Measurements from ENCODE around the gene EIF1B. TPM values are rescaled to one million over a fixed set of nuclear protein-coding genes. Genes with fewer than 3 reads are reported as not detected.

Gene EIF1B
- total RNA-seq, 2 experiments from 2014 or later, result 112 to 120 TPM

- Histone ChIP-seq H3K4me3 (ENCODE audit: low read length) (no peak overlapping the region), H3K9me3 (ENCODE audit: control insufficient read depth in 1 of 2, insufficient read depth in 1 of 2, low read length in 2 of 2) (no peaks in the 10 kb centered on the region), H3K27me3 (ENCODE audit: control insufficient read depth in 1 of 2, insufficient read depth in 2 of 2, low read length in 2 of 2) (peaks cover 0 to 2% of the 10 kb centered on the region in 2 experiments), H3K4me1 (ENCODE audit: insufficient read depth, low read length) (no peaks in the 10 kb centered on the region), H3K27ac (ENCODE audit: low read depth in 1 of 2, low read length in 2 of 2) (no peak overlapping the region), H3K36me3 (ENCODE audit: insufficient read depth, low read length) (no peaks in the 10 kb centered on the region)
- intact Hi-C loops (cut with DNase I, micrococcal nuclease), result no loop called here
- no peak for TF ChIP-seq CTCF (IDR thresholded peaks at IDR 0.05)
- ChIA-PET CTCF (no interaction called here), POLR2A (no interaction called here)
- no peaks in the 10 kb centered on the region for H3K9me3 Mint-ChIP-seq
- no peaks in the 10 kb centered on the region for H3K4me1 Mint-ChIP-seq (ENCODE audit: low read depth)
- H3K27me3 Mint-ChIP-seq, result no peaks in the 10 kb centered on the region
- DNase-seq (no peak), ATAC-seq (ENCODE audit: poor library complexity) (no peak)
- H3K27ac Mint-ChIP-seq, result no peak overlapping the region
- H3K4me3 Mint-ChIP-seq, result no peak overlapping the region
- H3K36me3 Mint-ChIP-seq (ENCODE audit: low read depth), result no peaks in the 10 kb centered on the region
Observed at GRCh38 chr3:40336511-40337135, 27.1 kb downstream of the EIF1B start.

- Histone ChIP-seq H3K4me3 (ENCODE audit: low read length) (no peak overlapping the region), H3K27ac (ENCODE audit: low read depth in 1 of 2, low read length in 2 of 2) (no peak overlapping the region), H3K27me3 (ENCODE audit: control insufficient read depth in 1 of 2, insufficient read depth in 2 of 2, low read length in 2 of 2) (peaks cover 0 to 2% of the 10 kb centered on the region in 2 experiments), H3K9me3 (ENCODE audit: control insufficient read depth in 1 of 2, insufficient read depth in 1 of 2, low read length in 2 of 2) (no peaks in the 10 kb centered on the region), H3K4me1 (ENCODE audit: insufficient read depth, low read length) (no peaks in the 10 kb centered on the region), H3K36me3 (ENCODE audit: insufficient read depth, low read length) (no peaks in the 10 kb centered on the region)
- no peak for TF ChIP-seq CTCF (IDR thresholded peaks at IDR 0.05)
- ChIA-PET POLR2A (no interaction called here), CTCF (no interaction called here)
- no peaks in the 10 kb centered on the region for H3K36me3 Mint-ChIP-seq (ENCODE audit: low read depth)
- no peak for ATAC-seq (ENCODE audit: poor library complexity)
- no peaks in the 10 kb centered on the region for H3K27me3 Mint-ChIP-seq
- H3K27ac Mint-ChIP-seq, result no peak overlapping the region
- no peak for DNase-seq
- no peaks in the 10 kb centered on the region for H3K4me1 Mint-ChIP-seq (ENCODE audit: low read depth)
- H3K9me3 Mint-ChIP-seq, result no peaks in the 10 kb centered on the region
- intact Hi-C loops (cut with DNase I, micrococcal nuclease), result no loop called here
- no peak overlapping the region for H3K4me3 Mint-ChIP-seq
Observed at GRCh38 chr3:40337136-40338108, 27.9 kb downstream of the EIF1B start.

DNA sequence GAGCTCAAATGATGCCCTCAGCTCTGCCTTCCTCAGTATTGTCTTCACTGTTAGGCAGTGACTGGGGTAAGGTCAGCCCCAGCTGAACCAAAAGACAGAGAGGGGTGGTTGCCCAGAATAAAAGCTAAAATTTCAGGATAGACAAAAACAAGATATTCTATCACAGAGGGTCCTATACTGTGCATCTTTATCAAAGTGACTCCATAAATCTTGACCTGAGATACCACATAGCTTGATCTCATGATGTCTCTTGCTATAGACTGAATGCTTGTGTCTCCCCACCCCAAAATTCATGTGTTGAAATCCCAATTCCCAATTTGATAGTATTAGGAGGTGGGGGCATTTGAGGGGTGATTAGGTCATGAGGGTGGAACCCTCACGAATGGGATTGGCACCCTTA, 30.4 kb downstream of the EIF1B start:
- TF ChIP-seq CTCF (IDR thresholded peaks at IDR 0.05), result no peak
- ChIA-PET POLR2A (no interaction called here), CTCF (no interaction called here)
- Histone ChIP-seq H3K4me3 (ENCODE audit: low read length) (no peak overlapping the region), H3K27ac (ENCODE audit: low read depth in 1 of 2, low read length in 2 of 2) (no peak overlapping the region), H3K4me1 (ENCODE audit: insufficient read depth, low read length) (no peaks in the 10 kb centered on the region), H3K36me3 (ENCODE audit: insufficient read depth, low read length) (no peaks in the 10 kb centered on the region), H3K27me3 (ENCODE audit: control insufficient read depth in 1 of 2, insufficient read depth in 2 of 2, low read length in 2 of 2) (peaks cover 0 to 2% of the 10 kb centered on the region in 2 experiments), H3K9me3 (ENCODE audit: control insufficient read depth in 1 of 2, insufficient read depth in 1 of 2, low read length in 2 of 2) (no peaks in the 10 kb centered on the region)
- intact Hi-C loops (cut with DNase I, micrococcal nuclease), result no loop called here
- no peaks in the 10 kb centered on the region for H3K9me3 Mint-ChIP-seq
- DNase-seq, result no peak
- no peaks in the 10 kb centered on the region for H3K4me1 Mint-ChIP-seq (ENCODE audit: low read depth)
- no peak for ATAC-seq (ENCODE audit: poor library complexity)
- no peak overlapping the region for H3K27ac Mint-ChIP-seq
- no peaks in the 10 kb centered on the region for H3K36me3 Mint-ChIP-seq (ENCODE audit: low read depth)
- no peaks in the 10 kb centered on the region for H3K27me3 Mint-ChIP-seq
- no peak overlapping the region for H3K4me3 Mint-ChIP-seq
